ENCODE results near the gene USP21. TPM values are rescaled to one million over a fixed set of nuclear protein-coding genes. Genes with fewer than 3 reads are reported as not detected.

The USP21 gene
- polyA plus RNA-seq, 3 donors: 11.0 to 42.8 (median 11.3) TPM

- Mint-ChIP-seq H3K27ac (peak overlapping the region in 1 of 7 donors; percentile 45), H3K4me1 (peaks cover 77% of the 10 kb centered on the region), H3K27me3 (ENCODE audit: low read depth in 3 of 3) (peaks cover 0 to 4% (median 1%) of the 10 kb centered on the region in 3 donors), H3K9me3 (no peaks in the 10 kb centered on the region), H3K4me3 (no peak overlapping the region), H3K36me3 (peaks cover 0 to 4% of the 10 kb centered on the region in 2 donors)
- intact Hi-C loops (cut with micrococcal nuclease): no loop called here
- Histone ChIP-seq H3K36me3 (replicated peaks in 1 of 2; ENCODE audit: control insufficient read depth in 1 of 2, insufficient read depth in 2 of 2, low read length in 2 of 2) (no peaks in the 10 kb centered on the region), H4K20me1 (ENCODE audit: insufficient read depth, low read length) (no peaks in the 10 kb centered on the region), H2AFZ (ENCODE audit: insufficient read depth, low read depth, low read length, poor library complexity, severe bottlenecking) (no peak overlapping the region), H3K27me3 (ENCODE audit: control insufficient read depth in 2 of 2, insufficient read depth in 2 of 2, low read length in 2 of 2) (no peaks in the 10 kb centered on the region), H3K9me3 (replicated peaks in 1 of 2; ENCODE audit: control insufficient read depth in 1 of 2, insufficient read depth in 1 of 2, low read length in 2 of 2) (no peaks in the 10 kb centered on the region), H3K4me2 (replicated peaks; ENCODE audit: extremely low read depth, low read length, poor library complexity, severe bottlenecking) (no peak overlapping the region), H3K27ac (ENCODE audit: low read depth in 1 of 2, low read length in 2 of 2) (no peak overlapping the region), H3K4me1 (ENCODE audit: control insufficient read depth in 1 of 2, insufficient read depth in 2 of 2, low read length in 2 of 2) (peaks cover 64 to 66% of the 10 kb centered on the region in 2 donors), H3K4me3 (replicated peaks in 1 of 3; ENCODE audit: low read depth in 2 of 3, low read length in 3 of 3) (no peak overlapping the region), H3K79me2 (ENCODE audit: insufficient read depth, low read length) (no peaks in the 10 kb centered on the region), H3K9ac (ENCODE audit: insufficient read depth, low read length, poor library complexity, severe bottlenecking) (no peak overlapping the region)
- WGBS (ENCODE audit: insufficient coverage): no CpG with 5 or more reads among the region's 5 CpGs
- TF ChIP-seq CTCF (IDR thresholded peaks at IDR 0.05): no peak
- DNase-seq: no peak
Measured at GRCh38 chr1:161189036-161189435, 29.7 kb downstream of the USP21 start.

- Histone ChIP-seq H3K79me2 (ENCODE audit: insufficient read depth, low read length) (no peaks in the 10 kb centered on the region), H3K27me3 (ENCODE audit: control insufficient read depth in 2 of 2, insufficient read depth in 2 of 2, low read length in 2 of 2) (no peaks in the 10 kb centered on the region), H3K36me3 (replicated peaks in 1 of 2; ENCODE audit: control insufficient read depth in 1 of 2, insufficient read depth in 2 of 2, low read length in 2 of 2) (no peaks in the 10 kb centered on the region), H3K9ac (ENCODE audit: insufficient read depth, low read length, poor library complexity, severe bottlenecking) (no peak overlapping the region), H3K4me1 (ENCODE audit: control insufficient read depth in 1 of 2, insufficient read depth in 2 of 2, low read length in 2 of 2) (peaks cover 65 to 70% of the 10 kb centered on the region in 2 donors), H4K20me1 (ENCODE audit: insufficient read depth, low read length) (no peaks in the 10 kb centered on the region), H2AFZ (ENCODE audit: insufficient read depth, low read depth, low read length, poor library complexity, severe bottlenecking) (no peak overlapping the region), H3K4me2 (replicated peaks; ENCODE audit: extremely low read depth, low read length, poor library complexity, severe bottlenecking) (no peak overlapping the region), H3K9me3 (replicated peaks in 1 of 2; ENCODE audit: control insufficient read depth in 1 of 2, insufficient read depth in 1 of 2, low read length in 2 of 2) (no peaks in the 10 kb centered on the region), H3K4me3 (replicated peaks in 1 of 3; ENCODE audit: low read depth in 2 of 3, low read length in 3 of 3) (no peak overlapping the region), H3K27ac (ENCODE audit: low read depth in 1 of 2, low read length in 2 of 2) (no peak overlapping the region)
- peaks cover 0 to 4% of the 10 kb centered on the region in 2 donors for H3K36me3 Mint-ChIP-seq
- intact Hi-C loops (cut with micrococcal nuclease): no loop called here
- H3K4me3 Mint-ChIP-seq: no peak overlapping the region
- H3K27ac Mint-ChIP-seq: peak overlapping the region in 1 of 7 donors; percentile 4
- H3K4me1 Mint-ChIP-seq: peaks cover 75% of the 10 kb centered on the region
- DNase-seq: no peak
- H3K27me3 Mint-ChIP-seq (ENCODE audit: low read depth in 3 of 3): peaks cover 0 to 4% (median 1%) of the 10 kb centered on the region in 3 donors
- H3K9me3 Mint-ChIP-seq: no peaks in the 10 kb centered on the region
- no peak for TF ChIP-seq CTCF (IDR thresholded peaks at IDR 0.05)
- WGBS (ENCODE audit: insufficient coverage): 94% methylated on average over 18 of the region's 22 CpGs
Measured at GRCh38 chr1:161190962-161191521, 31.7 kb downstream of the USP21 start.

Data from CD14-positive monocyte (primary cell).